Inflammatory macrophage treated with lipopolysaccharide for 4 hours (primary cell): Measurements from ENCODE around the gene ELFN1.

Experiments
- DNase-seq: peaks from one replicate; pipeline ENCODE4 v3.0.0-alpha.2; 2020

ELFN1 gene

DNA sequence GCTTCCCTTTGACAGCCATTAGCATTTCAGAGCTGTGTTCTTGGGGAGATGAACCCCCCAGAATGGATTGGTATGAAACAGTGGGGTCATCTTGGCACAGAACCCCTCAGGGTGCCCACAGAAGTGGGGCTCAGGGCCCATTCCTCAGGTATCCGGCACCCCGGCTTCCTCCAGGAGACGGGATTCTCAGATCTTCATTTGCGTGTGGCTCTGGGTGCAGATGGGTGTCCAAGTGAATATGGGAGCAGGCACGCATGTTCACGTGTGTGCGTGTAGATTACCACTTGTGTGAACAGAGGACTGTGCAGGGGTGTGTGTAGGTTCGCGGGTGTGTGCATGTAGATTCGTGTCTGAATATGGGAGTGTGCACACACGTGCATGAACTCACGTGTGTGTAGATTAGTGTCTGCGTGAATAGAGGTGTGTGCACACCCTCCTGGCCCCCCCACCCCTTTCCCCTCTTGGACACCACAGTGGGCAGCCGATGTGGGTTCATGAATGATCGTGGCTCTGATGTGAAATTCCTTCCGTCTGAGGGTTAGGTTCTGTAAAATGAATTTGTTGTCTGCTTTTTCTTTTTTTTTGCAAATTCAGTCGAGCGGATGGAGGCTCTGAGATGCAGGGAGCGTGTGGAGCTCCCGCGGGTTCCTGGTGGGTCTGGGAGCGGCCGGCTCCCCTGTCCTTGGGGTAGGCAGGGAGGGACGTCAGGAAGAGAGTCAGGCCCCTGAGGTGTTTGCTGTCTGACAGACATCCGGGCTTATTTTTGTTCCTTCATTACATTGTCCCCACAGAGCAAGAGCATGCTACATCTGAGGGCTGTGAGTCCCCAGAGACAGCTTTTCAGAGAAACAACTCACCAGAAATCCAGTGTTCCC is 7.4 kb downstream of the ELFN1 start:
- no peak for DNase-seq

DNA sequence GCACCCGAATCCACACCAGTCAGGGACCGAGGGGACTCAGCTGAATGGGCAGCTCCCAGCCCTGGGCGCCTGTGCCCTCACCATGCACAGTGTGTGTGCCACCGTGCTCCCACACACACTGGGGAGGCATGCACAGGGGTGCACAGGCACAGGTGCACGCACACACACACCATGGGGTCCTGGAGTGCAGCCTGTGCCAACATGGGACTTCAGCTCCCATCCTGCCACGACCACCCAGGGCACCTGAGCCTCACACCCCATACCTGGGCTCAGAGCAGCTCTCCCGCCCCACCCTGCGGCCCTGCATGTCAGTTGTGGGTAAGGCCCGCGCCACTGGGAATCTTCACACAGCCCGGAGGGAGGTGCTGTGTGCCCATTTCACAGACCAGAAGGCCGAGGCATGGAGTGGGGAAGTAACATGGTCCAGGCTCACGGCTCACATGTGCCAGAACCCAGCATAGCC is 8.0 kb downstream of the ELFN1 start:
- DNase-seq, result no peak

DNA sequence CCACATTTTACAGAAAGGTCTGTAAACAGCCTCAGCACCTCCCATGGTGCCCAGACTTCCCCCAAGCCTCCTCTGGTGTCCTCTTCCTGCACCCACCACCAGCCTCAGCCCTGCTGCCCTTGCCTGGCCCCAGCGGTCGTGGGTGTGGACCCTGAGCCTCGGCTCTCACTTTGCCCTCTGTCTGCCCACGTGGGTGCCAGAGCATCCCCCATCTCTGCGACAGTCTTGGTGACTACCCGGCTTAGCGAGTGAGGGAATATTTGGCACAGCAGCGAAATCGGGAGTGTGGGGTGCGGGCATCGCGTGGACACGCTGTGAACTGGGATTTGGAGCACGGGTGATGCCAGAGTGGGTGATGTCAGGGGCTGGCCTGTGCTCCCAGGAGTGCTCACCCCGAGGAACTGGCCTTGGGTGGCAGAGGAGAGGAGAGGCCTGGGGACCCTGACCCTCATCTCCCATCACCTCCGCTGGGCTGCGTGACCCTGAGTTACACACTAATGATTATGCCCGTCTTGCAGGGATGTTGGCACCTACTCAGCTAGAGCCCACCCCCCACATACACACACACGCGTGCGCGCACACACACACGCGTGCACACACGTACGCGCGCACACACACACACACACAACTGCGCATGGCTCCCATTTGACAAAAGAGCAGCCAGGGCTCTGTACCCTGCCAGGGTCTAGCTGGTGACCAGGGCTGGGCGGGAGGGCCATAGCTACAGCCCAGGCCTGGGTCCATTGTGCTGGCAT is 8.7 kb downstream of the ELFN1 start:
- DNase-seq, result no peak

DNA sequence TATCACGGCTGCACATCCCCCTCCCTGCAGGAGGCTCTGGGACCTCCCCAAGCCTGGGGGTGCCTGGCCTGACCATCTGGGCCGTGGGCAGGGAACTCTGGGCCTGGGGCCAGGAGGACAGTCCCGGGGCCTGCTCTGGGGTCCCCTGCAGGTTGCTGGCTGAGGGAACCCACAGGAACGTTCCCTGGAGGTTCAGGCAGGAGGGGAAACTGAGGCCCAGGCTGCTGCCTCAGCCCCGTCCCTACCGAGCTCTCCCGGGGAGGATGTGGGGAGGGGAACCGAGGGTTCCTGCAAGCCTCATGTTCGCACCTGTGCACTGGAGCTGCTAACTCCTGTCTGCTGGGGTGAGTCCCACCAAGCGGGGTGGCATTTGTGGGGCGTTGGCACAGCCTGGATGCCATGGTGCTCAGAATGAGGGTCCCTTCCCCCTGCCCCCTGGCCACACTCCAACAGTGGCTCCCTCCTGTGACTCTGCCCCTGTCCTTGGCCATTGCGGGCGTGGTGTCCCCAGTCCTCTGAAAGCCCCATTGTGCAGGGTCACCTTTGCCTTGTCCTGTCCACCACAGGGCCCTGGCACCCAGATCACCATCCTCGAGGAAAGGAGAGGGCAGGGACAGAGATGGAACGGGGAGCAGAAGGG is 9.4 kb downstream of the ELFN1 start:
- no peak for DNase-seq

DNA sequence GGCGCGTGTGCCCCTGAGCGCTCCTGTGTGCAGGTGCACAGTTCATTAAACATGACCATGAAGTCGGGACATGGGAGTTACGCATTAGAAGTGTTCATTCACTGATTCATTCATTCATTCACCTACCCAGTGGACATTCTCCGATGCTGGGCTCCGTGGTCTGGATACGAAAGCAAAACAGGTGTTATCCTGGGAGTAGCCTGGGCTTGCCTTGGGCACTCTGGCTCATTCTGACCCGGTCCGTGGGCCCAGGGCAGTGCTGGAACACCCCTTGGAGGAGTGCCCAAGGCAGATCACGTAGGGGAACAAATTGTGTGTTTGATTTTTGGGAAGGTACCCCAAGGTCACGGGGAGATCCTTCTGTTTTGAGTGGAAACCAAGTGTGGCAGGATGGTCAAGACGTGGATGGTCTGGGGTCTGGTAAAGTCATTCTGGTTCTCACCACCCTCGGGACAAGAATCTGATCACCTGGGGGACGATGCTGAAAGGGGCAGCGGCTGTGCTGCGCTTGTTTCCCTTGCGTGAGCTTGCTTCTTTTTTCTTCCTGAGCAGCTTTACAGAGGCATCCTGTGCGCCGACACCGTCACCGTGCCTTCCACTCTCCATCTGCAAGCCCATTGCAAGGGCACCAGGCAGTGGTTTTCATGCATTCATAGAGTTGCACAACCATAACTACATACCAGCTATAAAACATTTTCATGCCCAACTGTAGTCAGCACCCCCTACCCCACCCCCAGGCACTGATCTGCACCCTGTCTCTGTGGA is 10.1 kb downstream of the ELFN1 start:
- no peak for DNase-seq

DNA sequence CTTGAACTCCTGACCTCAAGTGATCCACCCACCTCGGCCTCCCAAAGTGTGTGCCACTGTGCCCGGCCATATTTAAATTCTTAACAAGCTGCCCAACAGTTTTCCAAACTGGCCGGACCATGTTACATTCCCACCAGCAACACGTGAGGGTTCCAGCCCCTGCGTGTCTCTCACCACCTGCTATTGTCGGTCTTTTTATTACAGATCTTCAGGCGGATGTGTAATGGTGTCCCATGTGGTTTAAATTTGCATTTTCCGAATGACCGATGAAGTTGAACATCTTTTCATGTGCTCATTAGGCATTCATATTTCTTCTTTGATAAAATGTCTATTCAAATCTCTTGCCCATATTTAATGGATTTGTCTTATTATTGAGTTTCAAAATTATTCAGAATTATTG is 11.5 kb downstream of the ELFN1 start:
- DNase-seq, result no peak

DNA sequence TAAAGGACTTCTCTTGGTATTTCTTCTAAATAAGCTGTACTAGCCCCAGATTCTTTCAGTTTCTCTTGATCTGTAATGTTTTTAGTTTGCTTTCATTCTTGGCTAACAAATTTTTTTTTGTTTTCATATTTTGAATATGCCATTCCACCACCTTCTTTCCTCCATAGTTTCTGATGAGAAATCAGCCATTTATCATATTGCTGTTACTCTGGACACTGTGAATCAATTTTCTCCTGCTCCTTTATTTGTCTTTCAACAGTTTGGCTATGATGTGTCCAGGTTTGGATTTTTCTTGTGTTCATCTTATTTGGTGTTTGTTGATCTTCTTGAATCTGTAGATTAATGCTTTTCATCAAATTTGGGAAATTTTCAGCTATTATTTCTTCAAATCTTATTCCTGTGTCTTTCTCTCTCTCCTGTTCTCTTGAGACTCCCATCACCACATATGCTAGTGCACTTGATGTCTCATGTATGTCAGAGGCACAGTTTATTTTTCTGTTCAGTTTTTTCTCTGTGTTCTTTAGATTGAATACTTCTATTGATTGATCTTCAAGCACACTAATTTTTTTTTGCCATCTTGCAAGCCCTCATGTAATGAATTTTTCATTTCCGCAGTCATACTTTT is 15.0 kb downstream of the ELFN1 start:
- DNase-seq, result no peak

DNA sequence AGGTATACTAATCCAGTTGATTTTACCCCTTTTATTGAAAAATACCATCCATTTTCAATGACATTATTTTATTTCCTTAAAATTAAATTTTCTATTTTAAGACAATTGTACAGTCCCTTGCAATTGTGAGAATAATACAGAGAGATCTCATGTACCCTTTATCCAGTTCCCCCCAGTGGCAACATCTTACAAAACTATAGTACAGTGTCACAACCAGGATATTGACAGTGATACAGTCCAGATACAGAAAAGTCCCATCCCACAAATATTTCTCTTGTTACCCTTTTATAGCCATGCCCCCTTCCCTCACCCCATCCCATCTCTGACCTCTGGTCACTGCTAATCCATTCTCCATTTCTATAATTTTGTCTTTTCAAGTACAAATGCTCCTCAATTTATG is 18.5 kb downstream of the ELFN1 start:
- no peak for DNase-seq

DNA sequence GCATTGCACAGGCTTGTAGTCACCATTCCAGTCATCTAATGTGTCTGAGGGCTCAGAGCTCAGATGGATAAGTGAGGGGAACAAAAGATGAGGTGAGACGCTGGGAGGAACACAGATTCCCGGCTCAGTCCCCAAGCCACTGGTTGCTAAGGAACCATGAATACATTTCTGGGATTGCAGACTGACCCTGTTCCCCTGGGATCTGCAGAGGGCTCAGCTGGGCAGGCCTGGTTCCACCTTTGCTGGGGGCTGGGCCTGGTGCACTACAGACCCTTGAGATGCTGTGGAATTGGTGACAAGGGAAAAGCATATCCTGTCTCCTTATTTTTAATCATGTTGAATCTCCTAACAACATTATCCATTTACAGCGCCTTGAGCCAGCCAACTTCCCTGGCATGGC is 19.2 kb downstream of the ELFN1 start:
- DNase-seq, result no peak

DNA sequence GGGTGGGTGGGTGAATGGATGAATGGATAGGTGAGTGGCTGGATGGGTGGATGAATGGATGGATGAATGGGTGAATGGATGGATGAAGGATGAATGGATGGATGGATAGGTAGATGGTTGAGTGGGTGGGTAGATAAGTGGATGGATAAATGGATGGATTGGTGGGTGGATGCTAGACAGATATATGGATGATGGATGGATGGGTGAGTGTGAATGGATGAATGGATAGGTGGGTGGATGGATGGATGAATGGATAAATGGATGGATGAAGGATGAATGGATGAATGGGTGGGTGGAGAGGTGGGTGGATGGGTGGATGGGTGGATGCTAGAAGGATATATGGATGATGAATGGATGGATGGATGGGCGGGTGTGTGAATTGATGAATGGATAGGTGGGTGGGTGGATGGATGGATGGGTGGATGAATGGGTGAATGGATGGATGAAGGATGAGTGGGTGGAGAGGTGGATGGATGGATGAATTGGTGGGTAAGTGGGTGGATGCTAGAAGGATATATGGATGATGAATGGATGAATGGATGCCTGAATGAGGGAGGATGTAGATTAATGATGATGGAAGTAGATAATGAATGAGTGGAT is 20.4 kb downstream of the ELFN1 start:
- DNase-seq, result no peak

DNA sequence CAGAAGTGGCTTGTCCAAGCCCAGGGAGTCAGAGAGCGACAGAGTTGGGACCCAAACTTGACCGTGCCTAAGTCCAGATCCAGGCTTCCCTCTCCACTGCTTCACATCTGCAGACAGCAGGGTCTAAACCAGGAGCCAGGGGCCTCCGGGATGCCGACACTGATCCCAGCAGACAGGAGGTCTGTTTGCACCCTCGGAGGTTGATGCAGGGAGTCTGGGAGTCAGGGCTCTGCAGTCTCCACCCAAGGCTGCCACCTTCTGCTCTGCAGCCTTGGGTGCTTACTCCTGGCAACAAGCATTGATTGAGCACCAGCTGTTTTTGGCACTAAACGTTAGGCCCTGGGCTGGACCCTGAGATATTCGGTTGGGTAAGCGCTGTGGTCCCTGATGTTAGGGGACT is 21.0 kb downstream of the ELFN1 start:
- DNase-seq, result no peak

DNA sequence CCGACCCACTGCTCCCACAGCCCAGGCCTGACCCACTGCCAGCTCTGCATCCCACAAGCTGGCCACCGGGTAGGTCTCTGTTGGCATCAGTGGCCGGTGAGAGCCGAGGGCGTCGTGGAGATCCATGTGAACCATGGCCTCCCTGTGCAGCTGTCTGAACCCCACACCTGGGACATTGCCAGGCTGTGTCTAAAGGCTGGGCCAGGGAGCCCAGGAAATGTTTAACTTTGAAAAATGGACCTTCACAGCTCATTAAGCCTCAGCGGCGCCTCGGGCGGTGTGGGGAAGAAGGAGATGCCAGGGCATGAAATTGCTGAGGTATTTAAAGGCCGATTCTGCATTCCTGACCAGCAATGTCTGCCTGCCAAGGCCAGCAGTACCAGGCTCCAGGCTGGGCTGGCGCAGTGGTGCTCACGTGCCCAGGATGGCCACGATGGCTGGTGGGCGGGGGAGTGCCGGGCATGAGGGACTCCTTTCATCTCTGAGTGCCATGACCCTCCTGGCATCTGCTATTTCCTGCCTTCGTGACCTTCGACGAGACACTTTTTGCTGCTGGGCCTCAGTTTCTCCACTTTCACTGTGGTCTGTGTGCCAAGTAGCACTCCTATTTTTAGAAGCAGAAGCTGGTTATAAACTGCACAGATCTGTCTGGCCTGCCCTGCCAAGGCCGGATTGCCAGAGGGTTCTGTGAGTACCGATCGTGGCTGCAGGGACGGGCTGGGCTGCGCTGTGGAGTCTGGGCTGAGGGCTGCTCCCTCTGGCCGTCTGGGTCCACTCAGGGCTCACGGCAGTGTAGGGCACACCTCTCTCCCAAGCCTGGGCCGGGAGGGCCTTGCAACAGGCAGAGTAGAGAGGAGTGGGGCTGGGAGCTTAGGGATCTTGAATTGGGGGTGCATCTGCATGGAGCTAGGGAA is 21.8 kb downstream of the ELFN1 start:
- no peak for DNase-seq

DNA sequence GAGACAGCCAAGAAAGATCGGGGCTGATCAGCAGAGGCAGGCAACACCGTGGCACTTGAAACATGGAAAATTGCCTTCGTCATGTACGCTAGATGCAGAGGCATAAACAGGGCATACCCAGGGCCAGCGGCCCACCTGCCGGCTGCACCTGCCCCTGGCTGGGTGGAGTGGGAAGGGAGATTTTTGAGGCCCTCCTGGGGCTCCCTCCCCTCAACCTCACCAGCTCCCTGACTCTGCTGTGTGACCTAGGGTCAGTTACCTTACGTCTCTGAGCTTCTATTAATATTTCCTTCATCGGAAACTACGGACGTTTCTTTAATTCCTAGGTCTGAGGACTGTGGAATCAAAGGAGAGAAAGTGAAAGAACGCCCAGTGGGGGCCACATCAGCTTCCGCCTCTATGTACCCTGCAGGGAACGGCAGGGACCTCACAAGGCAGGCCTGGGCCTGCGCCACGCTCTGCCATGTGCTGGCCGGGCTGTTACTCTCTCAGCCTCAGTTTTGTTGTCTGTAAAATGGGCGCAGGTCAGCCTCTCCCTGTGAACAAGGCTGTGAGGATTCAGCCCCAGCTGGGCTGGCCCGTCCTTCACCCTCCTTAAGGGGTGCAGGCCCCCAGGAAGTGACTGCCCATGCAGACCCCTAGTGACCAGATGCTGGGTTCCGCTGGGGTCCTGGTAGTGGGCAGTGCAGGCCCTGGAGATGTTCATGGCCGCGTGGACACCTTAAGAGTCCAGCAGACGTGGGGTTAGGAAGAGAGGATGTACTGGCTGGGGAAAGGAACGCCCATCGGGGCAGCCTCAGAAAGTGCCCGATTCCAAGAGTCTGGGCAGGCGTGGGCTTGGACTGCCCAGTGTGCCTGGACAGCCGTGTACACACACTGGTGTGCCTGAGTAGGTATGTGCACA is 22.7 kb downstream of the ELFN1 start:
- DNase-seq, result no peak

DNA sequence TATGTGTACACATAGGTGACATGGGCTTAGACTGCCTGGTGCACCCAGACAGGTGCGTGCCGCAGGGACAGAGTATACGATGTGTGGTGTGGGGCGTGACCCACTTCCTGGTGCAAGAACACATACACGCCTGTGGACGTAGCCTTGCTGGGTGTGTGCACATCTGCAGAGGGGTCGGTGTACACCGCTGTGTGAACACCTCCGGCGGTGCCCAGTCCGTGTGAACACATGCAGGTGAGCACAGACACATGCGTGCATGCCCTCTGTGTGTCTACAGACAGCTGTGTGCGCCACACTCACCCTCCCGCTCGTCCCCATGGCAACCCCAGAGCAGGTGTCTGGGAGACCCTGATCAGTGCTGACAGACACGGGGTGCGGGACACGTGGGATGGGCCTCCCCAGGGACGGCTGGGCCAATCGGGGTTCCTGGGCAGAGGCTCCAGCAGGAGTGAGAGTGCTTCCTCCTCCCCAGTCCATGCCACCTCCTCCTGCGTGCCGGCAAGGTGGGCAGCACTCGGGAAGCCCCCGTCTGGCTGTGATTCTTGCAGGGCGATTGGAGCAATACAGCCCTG is 23.4 kb downstream of the ELFN1 start:
- DNase-seq, result no peak

DNA sequence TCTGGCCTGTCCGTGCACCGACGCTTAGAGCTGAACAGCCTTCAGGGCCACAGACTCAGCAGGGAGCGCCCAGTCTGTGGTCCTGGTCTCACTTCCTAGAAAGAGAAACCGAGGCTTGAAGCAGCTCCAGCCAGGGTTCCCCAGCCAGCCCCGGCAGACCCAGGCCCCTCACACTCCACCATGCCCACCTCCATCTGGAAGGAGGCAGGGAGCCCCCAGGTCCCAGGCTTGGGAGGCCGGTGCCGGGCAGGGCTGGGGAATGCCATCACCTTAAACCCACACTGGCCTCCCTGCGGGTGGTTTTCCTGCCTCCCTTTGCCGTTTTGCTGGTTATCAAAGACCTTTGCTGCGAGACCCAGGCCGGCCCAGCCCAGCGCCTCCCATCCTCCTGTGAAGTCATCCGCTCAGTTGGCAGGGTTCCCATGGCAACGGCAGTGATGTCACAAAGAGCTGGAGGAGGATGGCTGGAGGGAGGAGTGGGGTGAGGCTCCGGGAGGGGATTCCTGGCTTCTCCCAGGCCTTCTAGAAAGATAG is 24.0 kb downstream of the ELFN1 start:
- DNase-seq, result no peak

DNA sequence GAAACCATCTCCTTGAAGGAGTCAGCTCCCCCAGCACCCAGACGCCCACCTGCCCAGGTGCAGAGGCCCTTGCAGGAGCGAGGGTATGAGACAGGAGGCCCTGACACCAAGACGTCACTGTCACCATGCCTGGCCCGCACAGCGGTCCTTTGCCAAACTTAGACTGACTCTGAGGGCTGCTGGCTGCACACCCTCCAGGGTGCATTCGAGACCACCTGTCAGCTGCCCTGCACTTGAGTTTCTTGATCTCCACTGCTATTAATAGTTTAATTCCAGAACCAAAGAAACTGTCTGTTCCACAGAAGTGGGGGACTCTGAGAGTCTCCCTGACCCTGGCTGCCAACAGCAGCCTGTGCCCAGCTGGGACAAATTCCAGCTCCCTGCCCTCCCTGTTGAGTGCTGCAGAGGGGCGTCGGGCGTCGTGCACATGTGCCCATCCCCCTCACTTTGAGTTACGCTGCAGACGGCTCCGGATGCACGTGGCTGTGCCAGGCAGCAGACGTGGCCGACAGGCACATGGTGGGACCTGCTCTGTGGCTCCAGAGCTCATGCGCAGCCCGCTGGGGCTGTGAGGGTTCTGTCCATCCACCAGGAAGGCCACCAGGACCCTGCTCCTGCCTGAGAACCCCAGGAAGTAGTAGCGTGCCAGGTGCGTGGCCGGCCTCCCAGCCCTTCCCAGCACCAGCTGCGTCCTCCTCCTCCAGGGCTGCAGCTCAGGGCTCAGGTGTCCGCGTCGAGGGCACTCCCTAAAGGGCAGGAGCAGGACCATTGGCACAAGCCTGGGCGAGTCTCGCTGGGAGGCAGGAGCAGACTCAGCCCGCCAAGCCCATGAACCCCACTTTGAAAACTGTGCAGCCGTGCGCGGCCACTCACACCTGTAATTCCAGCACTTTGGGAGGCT is 24.8 kb downstream of the ELFN1 start:
- DNase-seq, result no peak

DNA sequence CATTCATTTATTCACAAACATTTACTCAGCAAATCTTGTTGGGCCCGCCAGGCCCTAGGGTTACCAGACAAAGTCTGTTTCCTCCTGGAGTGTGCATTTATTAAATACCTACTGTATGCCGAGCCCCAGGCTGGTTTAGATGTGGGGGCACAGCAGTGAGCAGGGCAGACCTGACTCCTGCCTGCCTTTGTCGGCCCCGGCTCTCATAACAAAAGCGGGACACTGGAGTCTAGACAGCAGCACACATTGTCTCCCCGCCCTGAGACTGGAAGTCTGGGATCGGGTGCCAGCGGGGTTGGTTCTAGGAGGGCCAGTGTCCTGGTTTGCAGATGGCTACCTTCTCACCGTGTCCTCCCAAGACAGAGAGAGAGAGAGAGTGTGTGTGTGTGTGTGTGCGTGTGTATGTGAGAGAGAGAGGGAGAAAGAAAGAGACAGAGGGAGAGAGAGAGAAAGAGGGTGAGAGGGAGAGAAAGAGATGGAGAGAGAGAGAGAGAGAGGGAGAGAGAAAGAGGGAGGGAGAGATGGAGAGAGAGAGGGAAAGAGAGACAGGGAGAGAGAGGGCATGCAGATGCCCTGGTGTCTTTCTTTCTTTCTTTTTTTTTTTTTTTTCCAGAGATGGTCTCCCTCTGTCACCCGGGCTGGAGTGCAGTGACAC is 25.9 kb downstream of the ELFN1 start:
- no peak for DNase-seq
